Ascending aorta (tissue), 2 donors: ENCODE data around the gene C4BPB. TPM values are rescaled to one million over a fixed set of nuclear protein-coding genes. Genes with fewer than 3 reads are reported as not detected.

ENCODE experiments used
- DNase-seq, 2 donors: peaks; one replicate each; pipeline ENCODE4 v3.0.0-alpha.2; 2019; ENCODE audit warnings: low spot score in 2 of 2
- H3K27ac ChIP-seq, 2 donors: fragments of 200-600 bp; sonication (generic); one replicate each; pipeline ENCODE4 v1.5.1; 2016 to 2017; ENCODE audit warnings: mild to moderate bottlenecking in 1 of 2
- H3K27me3 ChIP-seq: fragments of 200-600 bp; sonication (generic); one replicate; pipeline ENCODE4 v1.5.1; 2017
- H3K36me3 ChIP-seq, 2 donors: fragments of 200-600 bp; sonication (generic); one replicate each; pipeline ENCODE4 v1.5.1; 2016
- H3K4me1 ChIP-seq, 2 donors: fragments of 200-600 bp; sonication (generic); one replicate each; pipeline ENCODE4 v1.5.1; 2016 to 2017; ENCODE audit warnings: mild to moderate bottlenecking in 1 of 2
- H3K4me3 ChIP-seq, 2 donors: fragments of 200-600 bp; sonication (generic); one replicate each; pipeline ENCODE4 v1.5.1; 2016 to 2017; ENCODE audit warnings: mild to moderate bottlenecking in 1 of 2
- H3K9me3 ChIP-seq, 2 donors: fragments of 200-600 bp; sonication (generic); one replicate each; pipeline ENCODE4 v1.5.1; 2016
- CTCF ChIP-seq, 3 experiments: fragments of 200-600 bp in 2 of 3; fragments of 450-650 bp in 1 of 3; sonication (generic) in 2 of 3; IDR thresholded peaks; one replicate each; pipeline ENCODE4 v1.5.1; 2016 to 2019; ENCODE audit warnings: antibody characterized with exemption in 3 of 3, mild to moderate bottlenecking in 1 of 3, moderate library complexity in 1 of 3
- intact Hi-C: fragments of 100-400 bp; cut with DNase I; formaldehyde crosslinking; loops from one replicate; pipeline ENCODE4 v1.15.1; 2023
- total RNA-seq: library from RNA; depleted of rRNA; stranded (reverse); fragments of >200 nt; gene quantifications from one replicate; pipeline ENCODE4 v1.1.0, GENCODE V29; 2016

The C4BPB gene
- total RNA-seq, 1 donor from 2014 or later = not detected

- TF ChIP-seq CTCF (IDR thresholded peaks at IDR 0.05) = no peak
- Histone ChIP-seq H3K27me3 (no peaks in the 10 kb centered on the region), H3K27ac (no peak overlapping the region), H3K36me3 (peaks cover 16 to 22% of the 10 kb centered on the region in 2 donors), H3K9me3 (no peaks in the 10 kb centered on the region), H3K4me3 (no peak overlapping the region), H3K4me1 (peaks cover 0 to 2% of the 10 kb centered on the region in 2 donors)
- intact Hi-C loops = loop anchor here (10.0 kb wide), 3 partner anchors 143 to 1147 kb away; partner anchors contain the start of gene RASSF5
- no peak for DNase-seq
Observed at GRCh38 chr1:207058252-207058651, 30.4 kb upstream of the C4BPB start.

GRCh38 chr1:207058878-207059867, 29.5 kb upstream of the C4BPB start:
- Histone ChIP-seq H3K9me3 (no peaks in the 10 kb centered on the region), H3K36me3 (peaks cover 16 to 27% of the 10 kb centered on the region in 2 donors), H3K27me3 (no peaks in the 10 kb centered on the region), H3K4me3 (no peak overlapping the region), H3K27ac (no peak overlapping the region), H3K4me1 (no peaks in the 10 kb centered on the region)
- no peak for TF ChIP-seq CTCF (IDR thresholded peaks at IDR 0.05)
- intact Hi-C loops = loop anchor here (10.0 kb wide), 3 partner anchors 144 to 1146 kb away; partner anchors contain the start of gene RASSF5
- no peak for DNase-seq

- no peak overlapping the region for H3K27ac ChIP-seq
- no peak for TF ChIP-seq CTCF (IDR thresholded peaks at IDR 0.05)
- intact Hi-C loops = loop anchor here (10.0 kb wide), 3 partner anchors 145 to 1145 kb away; partner anchors contain the start of gene RASSF5
- no peaks in the 10 kb centered on the region for H3K9me3 ChIP-seq
- H3K27me3 ChIP-seq = no peaks in the 10 kb centered on the region
- no peaks in the 10 kb centered on the region for H3K4me1 ChIP-seq
- H3K4me3 ChIP-seq = no peak overlapping the region
- H3K36me3 ChIP-seq = peaks cover 16 to 27% of the 10 kb centered on the region in 2 donors
- DNase-seq = no peak
Observed at GRCh38 chr1:207059881-207060280, 28.8 kb upstream of the C4BPB start.

- no peak overlapping the region for H3K4me3 ChIP-seq
- H3K36me3 ChIP-seq = peaks cover 16 to 28% of the 10 kb centered on the region in 2 donors
- TF ChIP-seq CTCF (IDR thresholded peaks at IDR 0.05) = no peak
- no peak for DNase-seq
- H3K27ac ChIP-seq = no peak overlapping the region
- no peaks in the 10 kb centered on the region for H3K27me3 ChIP-seq
- H3K9me3 ChIP-seq = no peaks in the 10 kb centered on the region
- intact Hi-C loops = no loop called here
- no peaks in the 10 kb centered on the region for H3K4me1 ChIP-seq
Observed at GRCh38 chr1:207060596-207060995, 28.1 kb upstream of the C4BPB start.

- no peaks in the 10 kb centered on the region for H3K9me3 ChIP-seq
- intact Hi-C loops = no loop called here
- no peaks in the 10 kb centered on the region for H3K27me3 ChIP-seq
- no peaks in the 10 kb centered on the region for H3K4me1 ChIP-seq
- DNase-seq = no peak
- H3K27ac ChIP-seq = no peak overlapping the region
- H3K4me3 ChIP-seq = no peak overlapping the region
- no peak for TF ChIP-seq CTCF (IDR thresholded peaks at IDR 0.05)
- H3K36me3 ChIP-seq = peaks cover 19 to 32% of the 10 kb centered on the region in 2 donors
Observed at GRCh38 chr1:207062058-207062457, 26.6 kb upstream of the C4BPB start.
